Stimulated activated CD8-positive, alpha-beta memory T cell treated with anti-CD3 and anti-CD28 coated beads, Interleukin-15, amount 100 ng/mL, for 4 hours (primary cell): Measurements from ENCODE around the gene OR7G3.

Experiments
- DNase-seq, 2 donors: peaks; one replicate each; pipeline ENCODE4 v3.0.0-alpha.2; 2020; ENCODE audit warnings: low read depth in 2 of 2

The OR7G3 gene

GRCh38 chr19:9107375-9107774 is 19.4 kb downstream of the OR7G3 start, which contains the start of gene OR7G2:
Gene OR7G2, minus strand, starts transcription at chr19:9107475. Its CDS starts 4,232 bp downstream, at chr19:9103243.
- DNase-seq = no peak

- no peak for DNase-seq
Observed at GRCh38 chr19:9086761-9087160, 40.0 kb downstream of the OR7G3 start, which contains the start of gene OR1M1. Gene OR1M1, plus strand, starts transcription at chr19:9087061. Its CDS starts 6,184 bp downstream, at chr19:9093245.

- DNase-seq = no peak
Observed at GRCh38 chr19:9078651-9079050, 48.1 kb downstream of the OR7G3 start.

GRCh38 chr19:9076901-9077300 is 49.8 kb downstream of the OR7G3 start:
- DNase-seq = no peak
